GM18511 (cell line): ENCODE results near the gene ILKAP.
"Not testable (repeated sequence)": the region's sequence is repeated elsewhere in the genome, so short reads cannot be mapped to it uniquely, and the experiment has no call there.

Source experiments
- ATAC-seq: cut with Tn5 transposase; IDR thresholded peaks from one replicate; pipeline ENCODE4 v1.9.1; 2021; ENCODE audit warnings: mild to moderate bottlenecking, moderate library complexity; ENCODE audit not compliant: unreplicated experiment

The ILKAP gene

DNA sequence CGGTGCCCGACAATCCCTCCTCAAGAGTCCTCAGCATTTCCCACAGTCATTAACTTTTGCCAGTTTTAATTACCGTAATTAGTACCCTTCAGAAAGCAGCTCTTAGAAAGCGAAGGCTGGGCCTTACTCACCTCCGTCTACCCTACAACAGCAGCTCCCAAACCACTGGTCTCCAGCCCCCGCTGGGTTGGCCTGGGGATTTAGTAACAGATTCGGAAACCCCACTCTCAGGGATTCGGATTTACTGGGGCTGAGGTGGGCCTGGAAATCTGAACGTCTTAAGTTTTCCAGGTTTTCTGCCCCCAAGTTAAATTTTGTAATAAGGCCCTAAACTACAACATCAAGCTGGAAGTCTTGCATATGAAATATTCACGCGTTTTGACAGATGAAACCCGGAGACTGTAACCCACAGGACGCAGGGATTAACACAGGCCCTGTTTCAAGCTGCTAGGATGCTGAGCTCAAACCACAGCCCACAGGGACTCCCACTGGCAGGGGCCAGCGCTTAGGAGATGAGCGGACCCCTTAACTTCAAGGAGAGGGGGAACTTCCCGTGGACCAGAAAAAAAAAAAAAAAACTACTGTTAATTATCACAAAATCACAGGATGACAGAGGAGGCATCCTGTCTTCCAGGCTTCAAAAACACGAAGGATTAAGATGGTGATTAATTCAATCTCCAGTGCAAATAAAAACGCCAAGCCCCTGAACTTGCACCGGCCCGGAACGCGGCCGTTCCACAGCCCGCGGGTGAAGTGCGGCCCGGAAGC lies 985 bp downstream of the ILKAP start:
- no peak for ATAC-seq

- ATAC-seq: no peak
Measured at GRCh38 chr2:238190445-238190844, 13.1 kb downstream of the ILKAP start.

DNA sequence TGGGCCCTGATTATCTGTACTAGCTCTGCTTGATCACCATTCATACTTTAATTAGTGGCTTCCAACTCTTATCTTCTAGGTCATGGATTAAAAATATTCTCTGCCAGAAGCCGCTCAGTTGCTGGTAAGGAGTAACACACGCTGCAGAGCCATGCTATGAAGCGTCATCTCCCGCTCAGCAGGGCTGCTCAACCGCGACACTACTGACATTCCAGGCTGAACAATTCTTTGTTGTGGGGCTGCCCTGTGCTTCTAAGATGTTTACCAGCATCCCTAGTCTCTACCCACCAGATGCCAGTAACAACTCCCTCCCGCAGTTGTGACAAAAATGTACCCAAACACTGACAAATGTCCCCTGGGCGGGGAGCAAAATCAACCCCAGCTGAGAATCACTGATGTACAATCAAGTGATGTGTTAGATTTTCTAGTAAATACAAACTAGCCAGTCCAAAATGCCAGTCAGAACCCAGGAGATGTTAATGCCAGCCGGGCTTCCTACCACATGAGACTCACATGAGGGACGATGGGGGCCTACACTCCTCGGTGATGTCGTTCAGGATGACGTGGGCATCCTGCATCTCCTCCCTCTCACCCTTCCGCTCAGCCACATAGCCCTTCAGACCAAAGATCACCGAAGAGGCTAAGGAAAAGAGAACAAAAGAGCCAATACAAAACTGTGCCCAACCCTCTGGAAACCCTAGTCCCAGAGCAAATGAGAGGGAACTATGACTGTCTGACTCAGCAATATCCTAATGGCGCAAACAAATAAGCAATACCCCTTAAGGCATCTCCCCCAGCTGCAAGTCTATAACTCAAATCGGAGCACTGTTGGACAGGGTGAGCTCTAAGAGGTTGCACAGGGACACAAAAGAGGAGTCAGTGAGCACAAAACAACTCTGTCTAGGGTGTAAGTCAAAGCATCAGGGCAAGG lies 15.6 kb downstream of the ILKAP start:
- ATAC-seq: no peak

- no peak for ATAC-seq
Measured at GRCh38 chr2:238183821-238184220, 19.7 kb downstream of the ILKAP start.

DNA sequence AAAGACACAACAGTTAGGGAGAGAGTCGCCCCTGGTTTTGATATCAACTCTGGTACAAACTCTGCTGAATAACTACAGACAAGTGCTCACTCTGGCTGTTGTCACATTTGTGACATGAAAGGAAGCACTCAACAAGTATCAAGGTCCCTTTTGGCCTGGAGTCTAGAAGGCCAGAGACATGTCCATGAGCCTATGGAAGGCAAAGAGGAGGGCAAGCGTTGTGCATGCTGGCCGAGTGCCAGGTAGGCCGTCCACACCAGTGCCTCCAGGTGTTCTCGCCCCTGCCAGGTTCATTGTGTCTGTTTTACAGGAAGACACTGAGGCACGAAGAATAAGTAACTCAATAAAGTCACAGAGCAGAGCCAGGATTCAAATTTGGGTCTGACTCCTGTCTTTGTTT lies 21.1 kb downstream of the ILKAP start:
- ATAC-seq: no peak

DNA sequence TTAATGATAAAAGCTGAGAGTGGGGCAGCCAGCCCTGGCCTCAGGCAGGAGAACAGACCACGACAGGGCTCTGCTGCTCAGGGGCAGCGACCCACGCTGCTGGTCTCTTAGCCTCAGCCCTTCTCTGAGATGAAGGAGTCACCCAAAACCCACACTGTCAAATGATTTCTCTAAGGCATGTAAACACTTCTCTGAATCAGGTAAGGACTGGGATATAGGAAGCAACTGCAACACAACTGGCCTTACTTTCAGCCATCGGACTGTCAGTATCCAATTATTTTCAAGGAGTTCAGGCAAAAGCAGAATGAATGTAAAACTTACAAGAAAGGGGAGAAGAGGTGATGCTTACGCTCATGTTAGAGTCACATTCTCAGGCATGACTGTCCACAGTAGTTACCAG lies 22.9 kb downstream of the ILKAP start:
- no peak for ATAC-seq

- ATAC-seq: no peak
Measured at GRCh38 chr2:238176613-238177012, 26.9 kb downstream of the ILKAP start.

DNA sequence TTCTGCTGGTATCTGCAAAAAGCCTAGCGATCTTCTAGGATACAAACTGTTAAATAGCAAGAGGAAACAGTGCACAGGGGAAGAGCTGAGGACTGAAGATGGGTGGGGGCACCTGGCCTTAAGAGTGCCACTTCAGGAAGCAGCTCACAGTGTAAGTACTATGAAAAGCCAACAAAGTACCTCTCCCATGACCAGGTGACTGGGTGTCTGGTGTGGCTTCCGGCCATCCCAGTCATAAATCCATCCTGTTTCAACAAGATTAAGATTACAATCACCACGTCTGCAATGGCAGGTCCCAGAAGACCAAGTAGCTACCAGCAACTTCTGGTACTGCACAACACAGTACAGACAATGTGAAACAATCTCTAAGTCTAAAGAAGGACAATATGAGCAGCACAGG lies 28.8 kb downstream of the ILKAP start:
- ATAC-seq: no peak

- ATAC-seq: no peak
Measured at GRCh38 chr2:238174291-238174690, 29.2 kb downstream of the ILKAP start.

DNA sequence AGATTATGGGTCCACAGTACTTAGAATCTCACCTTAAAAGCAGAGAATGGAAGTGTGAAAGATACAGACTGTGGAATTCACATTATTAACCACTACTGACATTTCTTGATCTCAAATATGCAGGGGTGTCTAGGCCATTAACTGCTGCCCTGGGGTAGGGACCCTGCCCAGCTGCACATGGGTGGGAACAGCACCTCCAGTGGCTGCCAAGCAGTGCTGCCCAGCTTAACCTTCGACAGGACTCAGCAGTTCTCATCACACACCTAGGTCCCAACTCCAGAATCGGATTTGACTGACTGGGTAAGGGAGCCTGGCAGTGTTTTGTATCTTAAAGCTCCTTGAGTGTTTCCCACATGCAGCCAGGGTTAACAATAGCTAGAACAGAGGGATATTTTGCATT lies 29.8 kb downstream of the ILKAP start:
- no peak for ATAC-seq

GRCh38 chr2:238172439-238172838 lies 31.1 kb downstream of the ILKAP start:
- ATAC-seq: no peak

DNA sequence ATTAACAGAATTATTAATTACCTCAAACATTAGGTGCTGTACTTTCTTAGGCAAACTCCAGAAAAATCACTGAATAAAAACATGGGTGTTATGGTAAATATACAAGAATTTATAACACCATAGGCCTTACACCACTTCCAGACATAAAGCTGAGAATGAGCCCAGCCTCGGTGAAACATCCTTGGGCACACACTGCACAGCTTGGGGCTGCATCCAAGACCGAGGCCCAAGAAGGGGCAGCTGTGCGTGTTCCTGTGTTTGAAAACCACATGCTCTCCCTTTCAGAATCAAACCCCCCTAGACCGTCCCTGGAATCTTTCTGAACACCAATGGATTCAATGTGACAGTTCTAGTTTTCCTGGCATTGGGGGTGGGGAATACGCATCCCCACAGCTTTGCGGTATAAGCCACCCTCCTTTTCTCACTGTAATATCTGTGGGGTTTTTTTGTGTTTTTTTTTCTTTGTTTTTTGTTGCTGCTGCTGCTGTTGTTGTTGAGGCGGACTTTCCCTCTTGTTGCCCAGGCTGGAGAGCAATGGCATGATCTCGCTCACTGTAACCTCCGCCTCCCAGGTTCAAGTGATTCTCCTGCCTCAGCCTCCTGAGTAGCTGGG lies 31.8 kb downstream of the ILKAP start:
- ATAC-seq: no peak

DNA sequence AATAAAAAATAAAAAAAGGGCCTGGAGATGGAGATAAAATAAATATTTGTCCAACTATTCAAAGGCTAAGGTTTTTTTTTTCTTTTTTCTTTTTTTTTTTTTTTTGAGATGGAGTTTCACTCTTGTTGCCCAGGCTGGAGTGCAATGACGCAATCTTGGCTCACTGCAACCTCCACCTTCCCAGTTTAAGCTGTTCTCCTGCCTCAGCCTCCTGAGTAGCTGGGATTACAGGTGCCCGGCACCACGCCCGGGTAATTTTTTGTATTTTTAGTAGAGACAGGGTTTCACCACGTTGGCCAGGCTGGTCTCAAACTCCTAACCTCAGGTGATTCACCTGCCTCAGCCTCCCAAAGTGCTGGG lies 32.4 kb downstream of the ILKAP start:
- not testable (repeated sequence) for ATAC-seq

- ATAC-seq: no peak
Measured at GRCh38 chr2:238170386-238171071, 33.0 kb downstream of the ILKAP start.

GRCh38 chr2:238169708-238170251 lies 33.7 kb downstream of the ILKAP start:
- no peak for ATAC-seq

DNA sequence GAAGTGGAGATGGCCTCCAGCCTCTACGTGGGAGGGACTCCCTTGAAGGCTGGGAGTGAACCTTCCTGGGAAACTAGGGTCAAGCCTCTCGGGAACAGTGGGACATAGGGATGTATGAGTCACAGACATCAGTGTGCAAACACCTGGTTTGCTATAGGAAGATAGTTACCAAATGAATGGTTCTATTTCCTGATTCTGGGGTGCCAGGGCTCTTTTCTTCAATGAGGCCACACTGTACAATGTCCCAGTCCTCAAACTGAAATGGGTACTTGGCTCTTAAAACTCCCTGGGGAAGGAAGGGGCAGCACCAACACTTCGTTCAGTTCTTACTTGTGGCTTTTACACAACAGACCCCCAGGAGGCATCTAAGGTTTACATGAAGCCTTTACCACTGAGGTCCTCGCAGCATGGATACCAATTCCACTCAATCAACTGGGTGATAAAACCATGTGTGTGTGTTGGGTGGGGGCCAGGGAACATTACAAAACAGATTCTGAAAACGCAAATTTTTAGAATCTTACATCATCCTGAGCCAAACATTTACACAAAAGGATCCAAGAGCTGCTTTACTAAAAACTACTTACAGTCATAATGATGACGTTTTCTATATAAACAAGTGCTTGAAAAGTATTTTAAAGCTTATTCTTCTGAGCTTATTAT lies 34.3 kb downstream of the ILKAP start:
- ATAC-seq: no peak

- no peak for ATAC-seq
Measured at GRCh38 chr2:238168196-238169047, 35.1 kb downstream of the ILKAP start.

- ATAC-seq: no peak
Measured at GRCh38 chr2:238167761-238168160, 35.7 kb downstream of the ILKAP start.

DNA sequence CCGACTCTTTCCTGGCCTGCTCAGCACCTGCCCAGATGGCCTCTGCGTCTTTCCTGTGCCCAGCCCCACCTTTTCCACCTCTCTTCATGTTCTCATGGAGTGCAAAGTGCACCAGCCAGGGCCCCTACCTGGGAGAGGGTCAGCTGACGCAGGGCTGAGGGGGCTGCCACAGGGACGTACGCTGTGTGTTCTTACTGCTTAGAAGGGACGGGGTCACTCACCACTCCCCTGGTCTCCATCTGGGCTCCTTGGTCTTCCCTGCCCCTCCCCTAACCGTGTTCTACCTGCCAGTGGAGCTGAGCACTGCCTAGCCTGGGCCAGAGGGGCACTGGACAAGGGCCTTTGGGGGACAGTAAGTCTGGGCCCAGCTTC lies 36.2 kb downstream of the ILKAP start:
- no peak for ATAC-seq
